HG03575 (cell line): Measurements from ENCODE around the gene SH3TC1.

Source experiments
- ATAC-seq: cut with Tn5 transposase; IDR thresholded peaks from one replicate; pipeline ENCODE4 v1.9.1; 2021; ENCODE audit not compliant: unreplicated experiment, insufficient number of reproducible peaks, low FRiP score; ENCODE audit errors: extremely low read depth

Gene SH3TC1

DNA sequence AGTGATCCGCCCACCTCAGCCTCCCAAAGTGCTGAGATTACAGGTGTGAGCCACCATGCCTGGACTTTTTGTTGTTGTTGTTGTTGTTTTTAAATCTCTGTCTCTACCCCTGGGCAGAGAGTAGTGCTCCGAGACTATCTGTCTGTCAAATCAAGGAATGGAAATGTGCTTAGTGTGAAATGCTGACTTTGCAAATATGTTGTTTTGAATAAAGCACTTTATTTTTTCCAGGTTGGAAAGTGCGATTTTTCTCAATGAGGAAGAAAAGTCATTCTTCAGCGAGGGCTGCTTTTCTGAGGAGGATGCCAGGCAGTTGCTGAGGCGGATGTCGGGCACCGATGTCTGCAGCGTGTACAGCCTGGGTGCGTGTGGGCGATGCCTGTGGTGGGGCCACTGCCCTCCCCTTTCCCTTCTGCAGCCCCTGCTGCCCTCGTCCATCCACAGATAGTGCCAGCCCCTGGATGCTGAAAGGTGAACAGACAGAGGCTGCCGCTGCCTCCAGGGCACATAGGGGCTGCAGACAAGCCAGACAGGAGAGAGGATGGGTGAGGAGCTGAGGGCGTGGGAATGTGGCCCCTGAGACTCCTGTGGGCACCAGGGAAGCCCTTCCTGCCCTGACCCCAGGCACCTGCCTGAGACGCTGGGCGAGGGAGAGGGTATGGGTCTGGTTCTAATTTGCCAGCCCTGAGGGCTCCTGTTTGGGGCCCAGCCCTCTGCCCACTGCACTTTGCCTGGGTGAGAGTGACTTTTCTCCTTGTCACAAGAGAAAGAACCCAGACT, 23.7 kb downstream of the SH3TC1 start:
- ATAC-seq = no peak

DNA sequence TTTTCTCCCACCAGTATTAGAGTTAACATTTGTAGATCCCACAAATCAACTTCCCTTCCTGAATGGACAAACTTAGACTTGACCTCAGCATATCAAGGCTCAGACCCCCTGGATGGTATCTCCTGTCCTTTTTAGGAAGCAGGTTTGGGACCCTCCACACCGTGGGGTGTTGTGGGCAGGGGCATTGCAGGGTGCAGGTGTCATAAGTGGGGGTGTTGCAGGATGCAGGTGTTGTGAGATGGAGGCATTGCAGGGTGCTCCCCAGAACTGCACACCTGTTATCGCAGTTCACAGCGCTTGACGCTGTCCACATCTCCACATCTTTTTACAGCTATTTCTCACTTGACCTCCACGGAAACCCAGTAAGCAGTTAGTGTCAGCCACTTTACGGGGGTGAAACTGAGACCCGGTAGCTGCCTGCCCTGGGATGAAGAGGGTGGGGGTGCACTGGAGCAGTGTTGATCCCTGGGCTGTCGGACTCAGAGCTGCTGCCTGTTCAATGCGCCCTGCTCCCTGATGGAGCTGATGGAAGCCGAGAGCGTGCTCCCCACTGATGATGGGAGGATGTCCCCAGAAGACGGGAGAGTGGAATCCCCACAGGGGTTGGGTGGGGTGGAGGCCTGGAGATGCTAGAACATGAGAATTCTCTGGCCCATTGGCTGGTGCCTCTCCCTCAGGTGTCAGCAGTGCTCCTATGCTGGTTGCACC, 25.3 kb downstream of the SH3TC1 start:
- no peak for ATAC-seq

DNA sequence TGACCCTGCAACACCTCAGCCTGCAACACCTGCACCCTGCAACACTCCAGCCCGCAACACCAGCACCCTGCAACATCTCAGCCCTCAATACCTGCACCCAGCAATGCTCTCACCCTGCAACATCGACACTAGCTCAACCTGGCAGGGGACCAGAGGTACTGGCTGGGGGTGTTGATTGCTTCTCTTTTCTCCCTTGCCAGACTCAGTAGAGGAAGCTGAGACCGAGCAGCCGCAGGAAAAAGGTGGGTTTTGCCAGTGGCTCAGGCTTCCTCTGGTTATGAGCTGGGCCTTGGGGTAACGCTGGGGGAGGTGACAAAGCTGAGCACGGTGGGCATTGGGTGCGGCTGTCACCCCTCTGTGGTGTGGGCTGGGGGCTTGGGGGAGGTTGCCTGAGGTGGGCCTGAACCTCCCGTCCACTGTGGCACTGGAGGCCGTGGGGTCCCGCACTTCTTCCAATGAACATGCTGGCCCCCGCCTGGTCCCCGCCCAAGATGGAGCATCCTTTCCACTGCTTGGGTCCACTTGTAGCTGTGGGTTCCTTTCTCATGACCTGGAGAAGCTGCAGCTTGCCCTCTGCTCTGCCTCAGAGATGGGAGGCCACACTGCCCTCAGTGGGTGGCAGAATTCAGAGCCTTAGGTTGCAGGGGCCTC, 26.0 kb downstream of the SH3TC1 start:
- ATAC-seq = no peak

DNA sequence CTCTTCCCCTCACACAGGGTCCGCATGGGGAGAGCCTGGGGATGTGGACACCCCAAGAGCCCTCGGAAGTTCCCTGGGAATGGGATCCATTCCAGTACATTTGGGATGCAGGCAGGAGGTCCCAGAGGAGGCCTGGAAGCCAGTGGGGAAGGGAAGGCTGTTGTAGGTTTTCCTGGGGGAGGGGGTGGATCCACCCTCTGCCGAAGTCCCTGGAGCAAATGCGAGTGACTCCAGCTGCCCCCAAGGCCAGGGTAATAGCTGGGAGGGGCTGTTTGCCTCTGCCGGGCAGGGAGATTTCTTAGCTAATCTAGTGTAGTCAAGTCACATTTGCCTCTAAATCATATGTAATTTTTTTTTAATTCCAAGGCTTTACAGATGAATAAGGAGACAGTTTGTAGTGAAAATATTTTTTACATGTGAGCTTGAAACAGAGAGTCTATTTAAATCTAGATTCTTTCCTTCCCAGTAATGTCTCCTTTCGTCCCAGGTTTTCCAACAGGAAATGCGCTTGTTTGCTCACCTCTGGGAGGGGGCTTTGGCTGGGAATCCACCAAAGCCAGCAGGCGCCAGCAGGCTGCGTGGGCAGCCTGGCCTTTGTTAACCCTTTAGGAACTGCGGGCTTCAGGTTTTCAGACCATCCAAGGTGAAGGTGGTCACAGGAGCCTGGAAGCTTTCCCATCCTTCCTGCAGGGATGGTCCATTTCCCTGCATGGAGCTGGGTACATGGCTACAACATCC, 26.8 kb downstream of the SH3TC1 start:
- ATAC-seq = no peak

DNA sequence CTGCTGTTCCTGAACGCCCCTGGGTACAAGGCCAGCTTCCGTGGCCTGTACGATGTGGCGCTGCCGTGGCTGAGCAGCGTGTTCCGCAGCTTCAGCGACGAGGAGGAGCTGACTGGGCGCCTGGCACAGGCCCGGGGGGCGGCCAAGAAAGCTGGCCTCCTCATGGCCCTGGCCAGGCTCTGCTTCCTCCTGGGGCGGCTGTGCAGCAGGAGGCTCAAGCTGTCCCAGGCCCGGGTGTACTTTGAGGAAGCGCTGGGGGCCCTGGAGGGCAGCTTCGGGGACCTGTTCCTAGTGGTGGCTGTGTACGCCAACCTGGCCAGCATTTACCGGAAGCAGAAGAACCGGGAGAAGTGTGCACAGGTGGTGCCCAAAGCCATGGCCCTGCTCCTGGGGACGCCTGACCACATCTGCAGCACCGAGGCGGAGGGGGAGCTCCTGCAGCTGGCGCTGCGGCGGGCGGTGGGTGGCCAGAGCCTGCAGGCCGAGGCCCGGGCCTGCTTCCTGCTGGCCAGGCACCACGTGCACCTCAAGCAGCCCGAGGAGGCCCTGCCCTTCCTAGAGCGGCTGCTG, 28.2 kb downstream of the SH3TC1 start:
- no peak for ATAC-seq

DNA sequence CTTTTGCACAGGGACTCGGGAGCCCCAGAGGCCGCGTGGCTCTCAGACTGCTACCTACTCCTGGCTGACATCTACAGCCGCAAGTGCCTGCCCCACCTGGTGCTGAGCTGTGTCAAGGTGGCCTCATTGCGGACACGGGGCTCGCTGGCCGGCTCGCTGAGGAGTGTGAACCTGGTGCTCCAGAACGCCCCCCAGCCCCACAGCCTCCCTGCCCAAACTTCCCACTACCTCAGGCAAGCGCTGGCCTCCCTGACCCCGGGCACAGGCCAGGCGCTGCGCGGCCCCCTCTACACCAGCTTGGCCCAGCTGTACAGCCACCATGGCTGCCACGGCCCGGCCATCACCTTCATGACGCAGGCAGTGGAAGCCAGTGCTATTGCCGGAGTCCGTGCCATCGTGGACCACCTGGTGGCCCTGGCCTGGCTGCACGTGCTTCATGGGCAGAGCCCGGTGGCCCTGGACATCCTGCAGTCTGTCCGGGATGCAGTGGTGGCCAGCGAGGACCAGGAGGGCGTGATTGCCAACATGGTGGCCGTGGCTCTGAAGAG, 28.8 kb downstream of the SH3TC1 start:
- ATAC-seq = no peak

DNA sequence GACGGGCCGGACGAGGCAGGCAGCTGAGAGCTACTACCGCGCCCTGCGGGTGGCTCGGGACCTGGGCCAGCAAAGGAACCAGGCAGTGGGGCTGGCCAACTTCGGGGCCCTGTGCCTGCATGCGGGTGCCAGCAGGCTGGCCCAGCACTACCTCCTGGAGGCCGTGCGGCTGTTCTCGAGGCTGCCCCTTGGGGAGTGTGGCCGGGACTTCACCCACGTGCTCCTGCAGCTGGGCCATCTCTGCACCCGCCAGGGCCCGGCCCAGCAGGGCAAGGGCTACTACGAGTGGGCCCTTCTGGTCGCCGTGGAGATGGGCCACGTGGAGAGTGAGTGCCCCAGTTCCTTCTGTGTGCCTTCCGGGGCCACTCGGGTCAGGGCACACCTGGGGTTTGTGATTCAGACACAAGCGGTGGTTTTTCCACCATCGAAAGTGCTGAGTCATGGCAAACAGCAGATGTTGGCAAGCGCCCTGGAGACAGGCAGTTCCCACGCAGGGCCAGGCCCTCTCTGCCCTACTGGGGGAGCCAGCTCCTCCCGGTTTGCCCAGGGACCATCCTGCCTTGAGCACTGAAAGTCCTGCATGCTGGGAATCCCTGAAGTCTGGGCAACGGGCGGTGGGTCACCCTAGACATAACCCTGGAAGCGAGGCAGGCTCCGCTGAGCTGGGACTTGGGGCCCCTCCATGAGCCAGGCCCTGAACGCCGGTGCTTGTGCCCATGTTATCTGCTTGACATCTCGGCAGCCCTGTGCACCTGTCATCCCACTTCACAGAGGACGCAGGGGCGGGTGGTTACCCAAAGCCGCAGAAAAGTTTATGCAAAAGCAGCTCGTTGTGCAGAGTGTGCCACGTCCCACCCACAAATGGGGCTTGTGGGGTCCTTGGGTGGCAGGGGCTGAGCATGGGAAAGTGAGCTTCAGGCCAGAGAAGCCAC, 29.5 kb downstream of the SH3TC1 start:
- peak; percentile 37 for ATAC-seq

DNA sequence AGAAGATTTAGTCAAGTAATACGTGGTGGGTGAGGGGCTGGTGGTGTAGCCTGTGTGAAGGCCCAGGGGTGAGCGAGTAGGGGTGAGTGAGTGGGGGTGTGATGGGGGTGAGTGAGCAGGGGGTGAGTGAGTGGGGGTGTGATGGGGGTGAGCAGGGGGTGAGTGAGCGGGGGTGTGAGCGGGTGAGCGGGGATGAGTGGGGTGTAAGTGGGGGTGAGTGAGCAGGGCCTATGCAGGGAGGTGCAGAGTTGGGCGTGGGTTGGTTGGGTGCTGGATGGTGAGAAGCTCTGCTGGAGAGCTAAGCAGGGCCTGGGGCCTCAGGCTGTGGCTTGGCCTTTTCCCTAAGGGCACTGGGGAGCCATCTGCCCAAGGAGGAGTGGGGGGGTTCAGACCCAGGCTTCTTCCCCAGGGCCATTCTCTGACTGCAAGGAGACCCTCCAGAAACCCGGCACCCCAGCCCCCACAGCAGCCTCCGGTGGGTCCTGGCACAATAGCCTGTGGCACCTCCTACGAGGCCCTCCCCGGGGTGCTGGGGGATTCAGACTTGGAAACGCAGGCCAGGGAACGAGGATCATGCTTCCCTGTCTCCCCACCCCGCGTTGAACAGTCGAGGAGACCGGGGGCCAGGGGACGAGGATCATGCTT, 30.4 kb downstream of the SH3TC1 start:
- ATAC-seq = no peak

DNA sequence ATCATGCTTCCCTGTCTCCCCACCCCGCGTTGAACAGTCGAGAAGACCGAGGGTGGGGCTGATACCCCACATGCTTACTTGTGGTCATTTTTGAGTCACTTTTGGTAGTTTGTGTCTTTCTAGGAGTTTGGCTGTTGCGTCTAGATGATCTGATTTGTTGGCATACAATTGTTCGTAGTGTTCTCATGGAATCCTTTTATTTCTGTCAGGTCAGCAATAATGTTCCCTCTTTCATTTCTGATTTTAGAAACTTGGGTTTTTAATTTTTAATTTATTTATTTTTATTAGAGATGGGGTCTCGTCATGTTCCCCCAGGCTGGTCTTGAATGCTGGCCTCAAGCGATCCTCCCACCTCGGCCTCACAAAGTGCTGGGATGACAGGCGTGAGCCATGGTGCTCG, 30.9 kb downstream of the SH3TC1 start:
- no peak for ATAC-seq

DNA sequence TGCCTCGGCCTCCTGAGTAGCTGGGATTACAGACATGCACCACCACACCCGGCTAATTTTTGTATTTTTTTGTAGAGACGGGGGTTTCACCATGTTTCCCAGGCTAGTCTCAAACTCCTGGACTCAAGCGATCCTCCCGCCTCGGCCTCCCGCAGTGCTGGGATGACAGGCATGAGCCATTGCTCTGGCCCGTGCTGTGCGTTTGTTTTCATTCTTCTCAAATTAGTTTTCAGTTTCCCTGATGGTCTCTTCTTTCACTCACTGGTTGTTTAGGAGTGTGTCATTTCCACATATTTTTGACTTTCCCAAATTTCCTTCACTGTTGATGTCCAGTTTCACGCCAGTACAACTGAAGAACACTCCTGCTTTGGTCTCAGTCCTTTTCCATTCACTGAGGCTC, 31.8 kb downstream of the SH3TC1 start:
- ATAC-seq = no peak

DNA sequence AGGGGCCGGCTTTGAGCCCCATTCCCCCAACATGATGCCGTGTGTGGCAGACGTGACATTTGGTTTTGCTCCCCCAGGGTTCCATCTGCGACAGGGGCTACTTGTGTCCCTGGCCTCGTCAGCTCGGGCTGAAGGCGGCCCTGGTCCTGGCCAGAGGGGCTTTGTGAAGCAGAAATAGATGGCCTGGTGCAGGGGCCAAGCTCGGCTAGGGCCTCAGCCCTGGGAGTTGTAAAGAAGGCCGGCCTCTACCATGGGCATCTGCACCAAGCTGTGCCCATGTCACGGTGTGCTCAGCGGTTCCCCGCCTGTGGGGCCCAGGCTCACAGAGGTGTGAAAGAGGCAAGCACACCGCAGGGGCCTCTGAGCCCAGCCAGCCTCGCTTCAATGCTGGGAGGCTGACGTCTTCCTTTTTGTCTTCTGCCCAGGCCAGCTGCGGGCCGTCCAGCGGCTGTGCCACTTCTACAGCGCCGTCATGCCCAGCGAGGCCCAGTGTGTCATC, 32.5 kb downstream of the SH3TC1 start:
- no peak for ATAC-seq

DNA sequence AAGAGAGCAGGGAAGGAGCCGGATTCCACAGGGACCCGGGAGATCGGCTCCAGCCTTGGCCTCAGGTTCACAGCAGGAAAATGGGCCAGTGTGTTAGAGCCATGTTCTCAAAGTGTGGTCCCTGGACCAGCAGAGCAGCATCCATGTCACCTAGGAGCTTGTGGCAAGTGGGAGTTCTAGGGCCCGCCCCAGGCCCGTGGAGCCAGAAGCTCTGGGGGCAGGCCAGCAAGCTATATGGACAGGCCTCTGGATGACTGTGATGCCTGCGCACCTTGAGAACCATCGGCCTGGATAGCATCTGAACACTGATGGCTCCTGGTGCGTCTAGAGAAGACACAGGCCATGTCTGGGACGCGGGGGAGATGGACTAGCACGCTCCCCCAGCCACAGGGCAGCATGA, 33.7 kb downstream of the SH3TC1 start:
- ATAC-seq = no peak

DNA sequence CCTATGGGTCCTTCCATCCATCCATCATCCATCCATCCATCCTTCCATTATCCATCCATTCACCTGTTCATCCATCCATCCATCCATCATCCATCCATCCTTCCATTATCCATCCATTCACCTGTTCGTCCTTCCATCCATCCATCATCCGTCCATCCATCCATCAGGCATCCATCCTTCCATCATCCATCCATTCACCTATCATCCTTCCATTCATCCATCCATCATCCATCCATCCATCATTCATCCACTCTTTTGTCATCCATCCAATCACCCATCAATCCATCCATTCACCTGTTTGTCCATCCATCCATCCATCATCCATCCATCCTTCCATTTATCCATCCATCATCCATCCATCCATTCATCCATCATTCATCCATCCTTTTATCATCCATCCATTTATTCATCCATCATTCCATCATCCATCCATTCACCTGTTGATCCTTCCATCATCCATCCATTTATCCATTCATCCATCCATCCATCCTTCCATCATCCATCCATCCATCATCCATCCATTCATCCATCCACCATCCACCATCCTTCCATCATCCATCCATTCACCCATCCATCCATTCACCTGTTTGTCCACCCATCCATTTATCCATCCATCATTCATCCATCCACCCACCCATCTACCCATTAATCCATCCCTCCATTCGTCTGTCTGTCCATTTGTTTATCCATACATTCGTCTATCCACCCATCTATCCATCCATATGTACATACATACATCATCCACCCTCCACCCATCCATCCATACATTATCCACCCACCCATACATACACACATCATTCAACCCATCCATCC, 34.8 kb downstream of the SH3TC1 start:
- no peak for ATAC-seq

DNA sequence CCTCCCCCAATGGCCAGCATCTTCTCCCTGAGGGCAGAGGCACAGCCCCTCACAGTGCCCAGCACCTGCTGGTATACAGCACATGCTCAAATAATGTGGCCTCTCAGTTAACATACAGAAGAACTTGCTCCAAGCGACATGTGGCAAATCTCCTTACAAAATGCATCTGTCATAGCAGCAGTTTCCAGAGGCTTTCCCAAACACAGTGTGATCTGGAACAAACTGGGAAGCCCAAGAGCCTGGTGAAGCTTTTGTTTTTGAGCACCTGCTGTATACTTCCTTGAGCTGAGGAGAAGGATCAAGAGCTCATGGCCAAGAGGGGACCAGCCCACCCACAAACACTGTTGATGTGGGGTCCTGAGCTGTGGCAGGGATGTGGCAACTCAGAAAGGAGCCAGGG, 35.6 kb downstream of the SH3TC1 start:
- no peak for ATAC-seq

DNA sequence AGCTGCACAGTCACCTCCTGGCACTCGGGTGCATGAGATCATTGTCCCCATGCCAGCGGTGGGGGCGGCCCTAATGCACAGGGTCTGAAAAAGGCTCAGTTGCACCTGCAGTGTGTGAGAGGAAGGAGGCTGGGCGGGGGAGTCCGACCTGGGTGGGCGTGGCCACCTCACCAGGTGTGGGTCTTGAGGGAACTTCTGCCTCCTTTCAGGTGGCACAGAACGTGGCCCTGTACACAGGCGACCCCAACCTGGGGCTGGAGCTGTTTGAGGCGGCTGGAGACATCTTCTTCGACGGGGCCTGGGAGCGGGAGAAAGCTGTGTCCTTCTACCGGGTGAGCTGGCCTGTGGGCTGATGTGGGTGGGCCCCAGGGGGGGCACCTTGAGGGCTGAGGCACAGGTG, 36.1 kb downstream of the SH3TC1 start:
- no peak for ATAC-seq

DNA sequence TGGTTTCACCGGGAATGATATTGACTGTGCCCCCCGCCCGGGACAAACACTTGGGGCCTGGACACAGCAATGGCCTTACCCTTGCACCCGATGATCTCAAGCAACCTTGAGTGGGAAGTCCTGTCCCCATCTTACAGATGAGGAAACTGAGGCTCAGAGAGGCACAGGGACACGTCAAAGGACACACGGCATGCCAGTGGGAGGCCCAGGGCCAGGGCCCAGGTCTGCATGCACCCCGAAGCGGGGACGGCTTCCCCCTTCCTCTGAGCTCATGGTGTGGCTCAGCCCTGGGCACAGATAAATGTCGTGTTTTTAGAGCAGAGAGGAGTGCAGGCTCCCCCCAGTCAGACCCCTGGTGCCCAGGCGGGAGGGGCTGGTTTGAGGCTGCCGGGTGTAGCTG, 36.6 kb downstream of the SH3TC1 start:
- ATAC-seq = no peak
